Stimulated activated naive CD4-positive, alpha-beta T cell (primary cell): ENCODE results near the gene UBTF.
"Not testable (repeated sequence)": the region's sequence is repeated elsewhere in the genome, so short reads cannot be mapped to it uniquely, and the experiment has no call there.

Experiments
- DNase-seq, 6 experiments: peaks; one replicate each; lab custom pipeline; 2025; lab: John Stamatoyannopoulos, UW

The UBTF gene

GRCh38 chr17:44241106-44241624, 21.7 kb upstream of the UBTF start:
- DNase-seq: no peak

GRCh38 chr17:44237886-44238285, 18.4 kb upstream of the UBTF start:
- not testable (repeated sequence) for DNase-seq

- DNase-seq: no peak
Measured at GRCh38 chr17:44236444-44236991, 17.0 kb upstream of the UBTF start.

- no peak for DNase-seq
Measured at GRCh38 chr17:44235583-44235936, 16.1 kb upstream of the UBTF start.

GRCh38 chr17:44233582-44233981, 14.1 kb upstream of the UBTF start:
- no peak for DNase-seq

GRCh38 chr17:44232061-44232460, 12.6 kb upstream of the UBTF start:
- DNase-seq: no peak

GRCh38 chr17:44230140-44230539, 10.7 kb upstream of the UBTF start:
- no peak for DNase-seq

- DNase-seq: no peak
Measured at GRCh38 chr17:44229090-44229489, 9.6 kb upstream of the UBTF start.

- no peak for DNase-seq
Measured at GRCh38 chr17:44223541-44224071, 4.1 kb upstream of the UBTF start.

GRCh38 chr17:44222112-44222869, 2.8 kb upstream of the UBTF start:
- DNase-seq: peak; percentile 30 to 60 (median 46)

GRCh38 chr17:44221862-44222111, 2.3 kb upstream of the UBTF start:
- DNase-seq: peak in 1 of 6 experiments; percentile 60

GRCh38 chr17:44221084-44221861, 1.8 kb upstream of the UBTF start:
- DNase-seq: peak; percentile 49 to 79 (median 67)

- DNase-seq: peak; percentile 51 to 85 (median 70)
Measured at GRCh38 chr17:44220213-44221083, 973 bp upstream of the UBTF start.

GRCh38 chr17:44219108-44219615, 313 bp downstream of the UBTF start:
- DNase-seq: peak; percentile 61 to 91 (median 74)

GRCh38 chr17:44218344-44219107, 949 bp downstream of the UBTF start:
- DNase-seq: peak; percentile 79 to 92 (median 86)

GRCh38 chr17:44217738-44218343, 1.6 kb downstream of the UBTF start:
- DNase-seq: peak in 1 of 6 experiments; percentile 25

GRCh38 chr17:44216694-44217093, 2.8 kb downstream of the UBTF start:
- DNase-seq: peak in 1 of 6 experiments; percentile 36

- DNase-seq: peak in 5 of 6 experiments; percentile 15 to 70 (median 60)
Measured at GRCh38 chr17:44216173-44216572, 3.3 kb downstream of the UBTF start.

GRCh38 chr17:44214896-44215295, 4.6 kb downstream of the UBTF start:
- no peak for DNase-seq

- DNase-seq: no peak
Measured at GRCh38 chr17:44214230-44214494, 5.3 kb downstream of the UBTF start.
